Vagina (tissue), 2 donors: Measurements from ENCODE around the gene KIF3A. TPM values are rescaled to one million over a fixed set of nuclear protein-coding genes. Genes with fewer than 3 reads are reported as not detected.

ENCODE experiments used
- DNase-seq, 2 donors: peaks; one replicate each; pipeline ENCODE4 v3.0.0-alpha.2; 2017; ENCODE audit errors: extremely low spot score in 2 of 2
- H3K27ac ChIP-seq: fragments of 200-600 bp; sonication (generic); one replicate; pipeline ENCODE4 v1.5.1; 2019
- H3K27me3 ChIP-seq: fragments of 200-600 bp; sonication (generic); one replicate; pipeline ENCODE4 v1.5.1; 2019
- H3K36me3 ChIP-seq, 2 donors: fragments of 200-600 bp; sonication (generic); one replicate each; pipeline ENCODE4 v1.5.1; 2017 to 2019
- H3K4me1 ChIP-seq: fragments of 200-600 bp; sonication (generic); one replicate; pipeline ENCODE4 v1.5.1; 2019
- H3K4me3 ChIP-seq, 2 donors: fragments of 200-600 bp; sonication (generic); 1 replicate in 1 of 2; 2 replicates in 1 of 2; pipeline ENCODE4 v1.5.1; 2016 to 2019
- H3K9me3 ChIP-seq: fragments of 200-600 bp; sonication (generic); one replicate; pipeline ENCODE4 v1.5.1; 2019
- CTCF ChIP-seq, 3 experiments: fragments of 450-650 bp in 2 of 3; fragments of 200-600 bp in 1 of 3; sonication (generic) in 1 of 3; IDR thresholded peaks; one replicate each; pipeline ENCODE4 v1.5.1; 2017 to 2019; ENCODE audit warnings: antibody characterized with exemption in 3 of 3, mild to moderate bottlenecking in 2 of 3, moderate library complexity in 2 of 3
- POLR2A ChIP-seq, 2 donors: fragments of 450-650 bp; IDR thresholded peaks; one replicate each; pipeline ENCODE4 v1.6.1; 2017; ENCODE audit warnings: antibody characterized with exemption in 2 of 2, mild to moderate bottlenecking in 2 of 2, moderate library complexity in 2 of 2
- POLR2AphosphoS5 ChIP-seq, 2 donors: sonication (generic); formaldehyde crosslinking; IDR thresholded peaks; one replicate each; pipeline ENCODE4 v1.9.0; 2017; ENCODE audit warnings: antibody characterized with exemption in 2 of 2, mild to moderate bottlenecking in 2 of 2, low read depth in 1 of 2; ENCODE audit not compliant: insufficient read depth in 1 of 2
- intact Hi-C: fragments of 100-400 bp; cut with DNase I; formaldehyde crosslinking; loops from one replicate; pipeline ENCODE4 v1.15.1; 2023
- total RNA-seq: library from RNA; depleted of rRNA; stranded (reverse); fragments of >200 nt; gene quantifications from one replicate; pipeline ENCODE4 v1.2.3, GENCODE V29; 2016

Gene KIF3A
- total RNA-seq, 1 donor from 2014 or later: 20.6 TPM

- TF ChIP-seq CTCF (IDR thresholded peaks at IDR 0.05): no peak
- no peak for TF ChIP-seq POLR2AphosphoS5 (IDR thresholded peaks at IDR 0.05; ENCODE audit: insufficient read depth in 1 of 2, low read depth in 1 of 2)
- TF ChIP-seq POLR2A (IDR thresholded peaks at IDR 0.05): no peak
- DNase-seq: no peak
- no peak overlapping the region for H3K4me3 ChIP-seq
- H3K27ac ChIP-seq: peak overlapping the region; percentile 9
- no peaks in the 10 kb centered on the region for H3K36me3 ChIP-seq
- H3K27me3 ChIP-seq: no peaks in the 10 kb centered on the region
- intact Hi-C loops: no loop called here
- H3K9me3 ChIP-seq: no peaks in the 10 kb centered on the region
- H3K4me1 ChIP-seq: peaks cover 68% of the 10 kb centered on the region
Measured at GRCh38 chr5:132774896-132775295, 37.5 kb upstream of the KIF3A start.

GRCh38 chr5:132774406-132774805, 37.1 kb upstream of the KIF3A start:
- Histone ChIP-seq H3K4me1 (peaks cover 71% of the 10 kb centered on the region), H3K27ac (no peak overlapping the region), H3K4me3 (no peak overlapping the region), H3K36me3 (no peaks in the 10 kb centered on the region), H3K27me3 (no peaks in the 10 kb centered on the region), H3K9me3 (no peaks in the 10 kb centered on the region)
- no peak for DNase-seq
- intact Hi-C loops: no loop called here
- TF ChIP-seq POLR2A (IDR thresholded peaks at IDR 0.05) (no peak), CTCF (IDR thresholded peaks at IDR 0.05) (no peak), POLR2AphosphoS5 (IDR thresholded peaks at IDR 0.05; ENCODE audit: insufficient read depth in 1 of 2, low read depth in 1 of 2) (no peak)

GRCh38 chr5:132773601-132774355, 36.4 kb upstream of the KIF3A start:
- H3K27me3 ChIP-seq: no peaks in the 10 kb centered on the region
- H3K36me3 ChIP-seq: no peaks in the 10 kb centered on the region
- no peak for DNase-seq
- H3K27ac ChIP-seq: no peak overlapping the region
- H3K9me3 ChIP-seq: no peaks in the 10 kb centered on the region
- intact Hi-C loops: no loop called here
- H3K4me3 ChIP-seq: no peak overlapping the region
- H3K4me1 ChIP-seq: peaks cover 77% of the 10 kb centered on the region
- no peak for TF ChIP-seq POLR2AphosphoS5 (IDR thresholded peaks at IDR 0.05; ENCODE audit: insufficient read depth in 1 of 2, low read depth in 1 of 2)
- TF ChIP-seq CTCF (IDR thresholded peaks at IDR 0.05): no peak
- no peak for TF ChIP-seq POLR2A (IDR thresholded peaks at IDR 0.05)

- no peaks in the 10 kb centered on the region for H3K36me3 ChIP-seq
- no peak for TF ChIP-seq POLR2A (IDR thresholded peaks at IDR 0.05)
- no peak for TF ChIP-seq CTCF (IDR thresholded peaks at IDR 0.05)
- TF ChIP-seq POLR2AphosphoS5 (IDR thresholded peaks at IDR 0.05; ENCODE audit: insufficient read depth in 1 of 2, low read depth in 1 of 2): no peak
- no peaks in the 10 kb centered on the region for H3K27me3 ChIP-seq
- intact Hi-C loops: no loop called here
- H3K4me3 ChIP-seq: no peak overlapping the region
- H3K4me1 ChIP-seq: peaks cover 79% of the 10 kb centered on the region
- no peaks in the 10 kb centered on the region for H3K9me3 ChIP-seq
- peak overlapping the region; percentile 32 for H3K27ac ChIP-seq
- no peak for DNase-seq
Measured at GRCh38 chr5:132773114-132773513, 35.8 kb upstream of the KIF3A start.

GRCh38 chr5:132772291-132773070, 35.1 kb upstream of the KIF3A start:
- intact Hi-C loops: no loop called here
- H3K27ac ChIP-seq: peak overlapping the region; percentile 32

More at GRCh38 chr5:132772291-132773070, 35.1 kb upstream of the KIF3A start:
- no peak for TF ChIP-seq POLR2A (IDR thresholded peaks at IDR 0.05)
- no peak for TF ChIP-seq POLR2AphosphoS5 (IDR thresholded peaks at IDR 0.05; ENCODE audit: insufficient read depth in 1 of 2, low read depth in 1 of 2)
- no peak for TF ChIP-seq CTCF (IDR thresholded peaks at IDR 0.05)
- Histone ChIP-seq H3K36me3 (no peaks in the 10 kb centered on the region), H3K4me1 (peaks cover 79% of the 10 kb centered on the region), H3K9me3 (no peaks in the 10 kb centered on the region), H3K4me3 (no peak overlapping the region), H3K27me3 (no peaks in the 10 kb centered on the region)
- no peak for DNase-seq
